Neuronal stem cell (in vitro differentiated cells): ENCODE results near the gene RANBP1.
A peak's percentile ranks its signal among the peaks of the same experiment; 100 is the strongest.

Source experiments
- DNase-seq: peaks from one replicate; pipeline ENCODE4 v3.0.0-alpha.2; 2013; ENCODE audit warnings: low spot score
- H2AFZ ChIP-seq: one replicate; pipeline ENCODE4 v1.6.1; 2013; ENCODE audit warnings: mild to moderate bottlenecking, low read length, inconsistent platforms
- H2AK5ac ChIP-seq: 2 replicates; pipeline ENCODE4 v1.6.1; 2013; ENCODE audit warnings: low read depth, mild to moderate bottlenecking, inconsistent platforms, low read length, moderate library complexity, mixed read lengths
- H2BK120ac ChIP-seq: 2 replicates; pipeline ENCODE4 v1.6.1; 2013; ENCODE audit warnings: low read depth, mild to moderate bottlenecking, inconsistent platforms, low read length, moderate library complexity, mixed read lengths
- H2BK12ac ChIP-seq: one replicate; pipeline ENCODE4 v1.6.1; 2013; ENCODE audit warnings: low read length, inconsistent platforms
- H2BK15ac ChIP-seq: 2 replicates; pipeline ENCODE4 v1.6.1; 2013; ENCODE audit warnings: mild to moderate bottlenecking, low read length, inconsistent platforms, mixed read lengths
- H2BK5ac ChIP-seq: one replicate; pipeline ENCODE4 v1.6.1; 2013; ENCODE audit warnings: inconsistent platforms, mild to moderate bottlenecking, low read length, moderate library complexity
- H3K14ac ChIP-seq: one replicate; pipeline ENCODE4 v1.6.1; 2013; ENCODE audit warnings: low read length, inconsistent platforms
- H3K18ac ChIP-seq: 2 replicates; pipeline ENCODE4 v1.6.1; 2013; ENCODE audit warnings: low read length, inconsistent platforms
- H3K23ac ChIP-seq: 2 replicates; pipeline ENCODE4 v1.6.1; 2013; ENCODE audit warnings: low read depth, mild to moderate bottlenecking, mixed read lengths, low read length, inconsistent platforms; ENCODE audit not compliant: poor library complexity
- H3K27ac ChIP-seq: replicated peaks from 3 replicates; pipeline ENCODE4 v1.5.1; 2013; ENCODE audit warnings: low read length, inconsistent platforms
- H3K27me3 ChIP-seq, 3 experiments: 2 replicates each; pipeline ENCODE4 v1.6.1; 2013; ENCODE audit warnings: low read length in 3 of 3, mild to moderate bottlenecking in 2 of 3, inconsistent platforms in 1 of 3, low read depth in 1 of 3, mixed read lengths in 1 of 3, moderate library complexity in 1 of 3; ENCODE audit not compliant: control insufficient read depth in 3 of 3, insufficient read depth in 3 of 3
- H3K36me3 ChIP-seq, 2 donors: replicated peaks in 1 of 2; 2 replicates each; pipeline ENCODE4 v1.6.1; 2013; ENCODE audit warnings: low read length in 2 of 2; ENCODE audit not compliant: control insufficient read depth in 2 of 2, insufficient read depth in 2 of 2
- H3K4ac ChIP-seq: 2 replicates; pipeline ENCODE4 v1.6.1; 2013; ENCODE audit warnings: inconsistent platforms, mild to moderate bottlenecking, low read length, moderate library complexity
- H3K4me1 ChIP-seq, 2 donors: 1 replicate in 1 of 2; 2 replicates in 1 of 2; pipeline ENCODE4 v1.6.1; 2013; ENCODE audit warnings: low read length in 2 of 2, low read depth in 1 of 2; ENCODE audit not compliant: control insufficient read depth in 2 of 2, insufficient read depth in 1 of 2
- H3K4me2 ChIP-seq: one replicate; pipeline ENCODE4 v1.6.1; 2013; ENCODE audit warnings: mild to moderate bottlenecking, low read length, inconsistent platforms; ENCODE audit not compliant: insufficient read depth, poor library complexity, severe bottlenecking
- H3K4me3 ChIP-seq, 2 donors: 2 replicates each; pipeline ENCODE4 v1.5.1; 2013; ENCODE audit warnings: low read length in 2 of 2, mild to moderate bottlenecking in 2 of 2, inconsistent platforms in 1 of 2, moderate library complexity in 1 of 2
- H3K79me1 ChIP-seq: one replicate; pipeline ENCODE4 v1.6.1; 2013; ENCODE audit warnings: low read depth, mild to moderate bottlenecking, inconsistent platforms, low read length, moderate library complexity
- H3K9ac ChIP-seq: one replicate; pipeline ENCODE4 v1.6.1; 2013; ENCODE audit warnings: mild to moderate bottlenecking, low read depth, low read length, inconsistent platforms; ENCODE audit not compliant: poor library complexity
- H3K9me3 ChIP-seq, 2 donors: replicated peaks in 1 of 2; 2 replicates each; pipeline versions ENCODE3 to v1.6.1; 2013; ENCODE audit warnings: low read length in 2 of 2, mild to moderate bottlenecking in 2 of 2, inconsistent platforms in 1 of 2, low read depth in 1 of 2, mixed read lengths in 1 of 2, moderate library complexity in 1 of 2; ENCODE audit not compliant: control insufficient read depth in 2 of 2, insufficient read depth in 1 of 2
- H4K8ac ChIP-seq: one replicate; pipeline ENCODE4 v1.6.1; 2013; ENCODE audit warnings: low read depth, mild to moderate bottlenecking, inconsistent platforms, low read length, moderate library complexity
- H4K91ac ChIP-seq: one replicate; pipeline ENCODE4 v1.6.1; 2013; ENCODE audit warnings: low read length, low read depth, mild to moderate bottlenecking, inconsistent platforms; ENCODE audit not compliant: poor library complexity
- WGBS, 2 donors: extraction: QIAGEN DNeasy Blood & Tissue Kit; methylation state at CpG; one replicate each; pipeline ENCODE4 v1.1.7; 2013; ENCODE audit warnings: missing lambda C conversion rate in 2 of 2, mixed read lengths in 1 of 2; ENCODE audit not compliant: insufficient read length in 2 of 2, insufficient replicate concordance in 1 of 2; ENCODE audit errors: extremely low coverage in 2 of 2; 5-methylcytosine and 5-hydroxymethylcytosine counted together

Gene RANBP1

GRCh38 chr22:20110359-20110985, 5.4 kb upstream of the RANBP1 start:
- Histone ChIP-seq H2BK15ac (no peak overlapping the region), H3K9ac (no peak overlapping the region), H3K18ac (no peak overlapping the region), H4K8ac (no peak overlapping the region), H2BK5ac (no peak overlapping the region), H3K23ac (peak overlapping the region; percentile 95), H3K4me2 (no peak overlapping the region), H3K36me3 (peaks cover 90 to 100% of the 10 kb centered on the region in 2 donors), H3K4me1 (no peaks in the 10 kb centered on the region), H3K27ac (no peak overlapping the region), H2BK12ac (no peak overlapping the region), H3K9me3 (no peaks in the 10 kb centered on the region), H2AK5ac (no peak overlapping the region), H3K4ac (no peak overlapping the region), H3K79me1 (peaks cover 27% of the 10 kb centered on the region), H3K14ac (no peak overlapping the region), H2AFZ (no peak overlapping the region), H3K4me3 (no peak overlapping the region), H4K91ac (no peak overlapping the region), H3K27me3 (no peaks in the 10 kb centered on the region), H2BK120ac (no peak overlapping the region)
- no peak for DNase-seq
- no CpG with 5 or more reads among the region's 9 CpGs for WGBS, 2 donors

- no peak overlapping the region for H4K8ac ChIP-seq
- no peak overlapping the region for H2BK5ac ChIP-seq
- peaks cover 2 to 3% of the 10 kb centered on the region in 2 donors for H3K4me1 ChIP-seq
- no peaks in the 10 kb centered on the region for H3K9me3 ChIP-seq
- H2AK5ac ChIP-seq = no peak overlapping the region
- H3K4ac ChIP-seq = no peak overlapping the region
- peak overlapping the region; percentile 56 for H3K27ac ChIP-seq
- no peak overlapping the region for H2BK15ac ChIP-seq
- H2BK120ac ChIP-seq = no peak overlapping the region
- no peak overlapping the region for H3K4me2 ChIP-seq
- DNase-seq = no peak
- H3K4me3 ChIP-seq = no peak overlapping the region
- peaks cover 29% of the 10 kb centered on the region for H3K79me1 ChIP-seq
- H4K91ac ChIP-seq = no peak overlapping the region
- peaks cover 89 to 100% of the 10 kb centered on the region in 2 donors for H3K36me3 ChIP-seq
- H3K27me3 ChIP-seq = no peaks in the 10 kb centered on the region
- no CpG with 5 or more reads among the region's 14 CpGs for WGBS, 2 donors
- H2BK12ac ChIP-seq = no peak overlapping the region
- H3K14ac ChIP-seq = no peak overlapping the region
- H2AFZ ChIP-seq = no peak overlapping the region
- H3K23ac ChIP-seq = peak overlapping the region; percentile 89
- peak overlapping the region; percentile 12 for H3K9ac ChIP-seq
- no peak overlapping the region for H3K18ac ChIP-seq
Measured at GRCh38 chr22:20111045-20111688, 4.7 kb upstream of the RANBP1 start.

GRCh38 chr22:20111689-20112622, 3.9 kb upstream of the RANBP1 start:
- Histone ChIP-seq H3K4me2 (no peak overlapping the region), H3K4ac (no peak overlapping the region), H2AFZ (no peak overlapping the region), H2BK5ac (no peak overlapping the region), H3K14ac (no peak overlapping the region), H2BK120ac (no peak overlapping the region), H3K27me3 (no peaks in the 10 kb centered on the region), H2BK12ac (no peak overlapping the region), H3K27ac (no peak overlapping the region), H3K9ac (no peak overlapping the region), H2BK15ac (no peak overlapping the region), H3K18ac (no peak overlapping the region), H3K79me1 (peaks cover 34% of the 10 kb centered on the region), H4K8ac (no peak overlapping the region), H4K91ac (no peak overlapping the region), H3K9me3 (no peaks in the 10 kb centered on the region), H2AK5ac (peak overlapping the region; percentile 13), H3K4me1 (peaks cover 3 to 4% of the 10 kb centered on the region in 2 donors), H3K36me3 (peaks cover 81 to 92% of the 10 kb centered on the region in 2 donors), H3K23ac (peak overlapping the region; percentile 85), H3K4me3 (no peak overlapping the region)
- DNase-seq = no peak
- no CpG with 5 or more reads among the region's 7 CpGs for WGBS, 2 donors
